Activated naive CD8-positive, alpha-beta T cell treated with anti-CD3 and anti-CD28 coated beads for 36 hours (primary cell): ENCODE measurements around the gene ARHGAP6. TPM values are rescaled to one million over a fixed set of nuclear protein-coding genes. Genes with fewer than 3 reads are reported as not detected.

ENCODE experiments used
- DNase-seq: peaks from one replicate; pipeline ENCODE4 v3.0.0; 2021
- H3K27ac Mint-ChIP-seq: one replicate; pipeline ENCODE4 v1.8.0; 2022; ENCODE audit warnings: mild to moderate bottlenecking, moderate library complexity, mixed read lengths
- H3K27me3 Mint-ChIP-seq: one replicate; pipeline ENCODE4 v1.8.0; 2022; ENCODE audit warnings: mild to moderate bottlenecking, mixed read lengths
- H3K36me3 Mint-ChIP-seq: one replicate; pipeline ENCODE4 v1.8.0; 2021; ENCODE audit warnings: mild to moderate bottlenecking, mixed read lengths
- H3K4me1 Mint-ChIP-seq: one replicate; pipeline ENCODE4 v1.8.0; 2021; ENCODE audit warnings: mixed read lengths
- H3K4me3 Mint-ChIP-seq: one replicate; pipeline ENCODE4 v1.8.0; 2022; ENCODE audit warnings: mild to moderate bottlenecking, moderate library complexity, mixed read lengths
- H3K9me3 Mint-ChIP-seq: one replicate; pipeline ENCODE4 v1.8.0; 2022; ENCODE audit warnings: mixed read lengths
- total RNA-seq, 2 experiments: library from RNA; stranded (reverse); gene quantifications; one replicate each; pipeline ENCODE4 v1.2.3, GENCODE V29; 2021

Gene ARHGAP6
- total RNA-seq, 2 experiments from 2014 or later = not detected

DNA sequence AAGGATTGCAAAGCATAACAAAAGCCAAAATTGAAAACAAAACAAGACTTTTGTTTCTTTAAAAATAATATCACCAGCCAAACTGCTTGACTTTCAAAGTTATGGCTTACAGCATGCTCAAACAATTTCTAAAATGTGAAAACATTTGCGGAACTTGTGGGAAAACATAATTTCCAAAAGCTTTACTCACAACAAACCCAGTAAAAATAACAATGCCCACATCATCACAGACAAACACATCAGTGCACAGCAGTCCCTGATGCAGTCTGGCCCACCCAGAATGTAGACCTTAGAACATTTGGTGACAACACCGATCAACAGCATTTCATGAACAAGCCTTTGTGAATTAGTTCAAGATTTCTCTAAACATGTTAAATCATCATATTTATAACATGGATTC is 98.9 kb downstream of the ARHGAP6 start:
- no peaks in the 10 kb centered on the region for H3K9me3 Mint-ChIP-seq
- H3K4me1 Mint-ChIP-seq = no peaks in the 10 kb centered on the region
- H3K36me3 Mint-ChIP-seq = no peaks in the 10 kb centered on the region

DNA sequence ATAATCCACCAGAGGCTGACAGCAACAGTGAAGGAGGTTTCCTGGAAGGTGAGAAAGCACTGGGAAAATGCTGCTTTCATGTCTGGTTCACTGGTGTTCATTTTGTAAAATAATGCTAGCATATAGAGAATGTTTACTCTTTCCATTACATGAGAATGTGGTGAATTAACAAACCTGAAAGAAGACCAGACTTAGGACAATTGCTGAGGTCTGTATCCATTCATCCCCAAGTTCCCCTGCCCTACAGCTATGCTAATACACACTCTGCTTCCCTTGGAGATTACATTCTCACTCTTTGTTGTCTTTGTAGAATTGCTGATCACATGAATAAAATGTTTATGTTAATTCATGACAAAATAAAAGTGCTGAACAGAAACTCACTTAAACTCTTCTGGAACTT is 99.5 kb downstream of the ARHGAP6 start:
- no peak for DNase-seq
- H3K4me1 Mint-ChIP-seq = no peaks in the 10 kb centered on the region
- H3K4me3 Mint-ChIP-seq = no peak overlapping the region
- no peak overlapping the region for H3K27ac Mint-ChIP-seq
- H3K27me3 Mint-ChIP-seq = peaks cover 6% of the 10 kb centered on the region
- H3K36me3 Mint-ChIP-seq = no peaks in the 10 kb centered on the region
- H3K9me3 Mint-ChIP-seq = no peaks in the 10 kb centered on the region

More for the DNA sequence above, 98.9 kb downstream of the ARHGAP6 start:
- peaks cover 6% of the 10 kb centered on the region for H3K27me3 Mint-ChIP-seq
- DNase-seq = no peak
- H3K27ac Mint-ChIP-seq = no peak overlapping the region
- no peak overlapping the region for H3K4me3 Mint-ChIP-seq

DNA sequence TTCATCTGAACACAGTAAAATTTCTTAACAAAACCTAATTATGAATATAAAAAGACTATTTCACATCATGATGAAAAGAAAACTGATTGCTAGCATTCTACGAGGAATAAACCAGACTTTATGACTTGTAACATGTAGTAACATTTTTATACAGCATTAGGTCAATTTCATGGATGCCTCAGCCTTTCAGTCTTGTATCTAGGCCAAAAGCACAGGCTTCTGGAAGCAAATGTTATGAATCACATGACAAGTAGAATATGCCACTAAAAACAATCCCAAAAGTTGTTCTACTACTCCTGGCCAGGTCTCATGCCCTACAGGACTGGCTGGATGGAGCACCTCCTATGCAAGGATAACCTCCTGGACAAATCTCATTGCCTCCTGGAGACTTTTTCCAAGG is 101.2 kb downstream of the ARHGAP6 start:
- no peaks in the 10 kb centered on the region for H3K36me3 Mint-ChIP-seq
- no peak overlapping the region for H3K4me3 Mint-ChIP-seq
- DNase-seq = no peak
- H3K27ac Mint-ChIP-seq = no peak overlapping the region
- no peaks in the 10 kb centered on the region for H3K9me3 Mint-ChIP-seq
- H3K27me3 Mint-ChIP-seq = peaks cover 6% of the 10 kb centered on the region
- H3K4me1 Mint-ChIP-seq = no peaks in the 10 kb centered on the region

DNA sequence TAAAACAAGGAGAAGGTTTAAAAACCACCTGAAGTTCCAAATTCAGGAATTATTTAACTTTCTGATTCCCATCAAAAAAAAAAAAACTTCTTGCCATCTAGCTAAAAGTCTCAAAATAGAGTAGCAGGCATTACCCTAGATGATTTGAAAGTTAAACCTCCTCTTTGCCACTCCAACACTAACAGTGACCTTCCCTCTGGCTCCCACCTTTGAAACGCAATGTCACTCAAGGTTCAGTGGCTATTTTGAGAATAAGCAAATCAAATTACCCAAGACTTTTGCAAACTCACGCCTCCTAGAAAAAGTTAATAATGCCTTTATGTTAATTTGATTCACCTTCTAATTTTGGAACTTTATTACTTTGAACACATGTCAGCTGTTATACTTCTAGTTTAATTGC is 103.2 kb downstream of the ARHGAP6 start:
- Mint-ChIP-seq H3K4me1 (no peaks in the 10 kb centered on the region), H3K4me3 (no peak overlapping the region), H3K27ac (no peak overlapping the region), H3K36me3 (no peaks in the 10 kb centered on the region), H3K9me3 (no peaks in the 10 kb centered on the region), H3K27me3 (peaks cover 3% of the 10 kb centered on the region)
- no peak for DNase-seq

DNA sequence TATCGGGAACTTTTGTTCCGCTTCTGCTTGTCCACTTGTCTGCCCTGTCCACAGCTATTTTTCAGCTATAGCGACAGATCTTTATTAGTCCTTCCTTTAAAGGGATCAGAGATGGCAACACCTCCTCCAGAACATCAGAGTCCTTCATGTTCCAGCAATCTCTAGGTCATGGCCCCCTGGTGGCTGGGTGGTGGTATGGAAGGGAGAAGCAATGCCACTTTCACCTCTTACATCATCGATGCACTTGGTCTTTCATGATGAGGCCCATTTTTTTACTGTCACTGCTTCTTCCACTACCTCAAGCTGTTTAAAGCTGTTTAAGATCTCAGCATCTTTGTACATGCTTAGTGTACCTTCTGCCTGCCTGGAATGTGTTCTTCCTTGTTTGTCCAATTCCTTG is 106.7 kb downstream of the ARHGAP6 start:
- no peak overlapping the region for H3K27ac Mint-ChIP-seq
- DNase-seq = peak; percentile 42
- no peaks in the 10 kb centered on the region for H3K36me3 Mint-ChIP-seq
- no peaks in the 10 kb centered on the region for H3K4me1 Mint-ChIP-seq
- no peaks in the 10 kb centered on the region for H3K9me3 Mint-ChIP-seq
- no peaks in the 10 kb centered on the region for H3K27me3 Mint-ChIP-seq
- H3K4me3 Mint-ChIP-seq = no peak overlapping the region

DNA sequence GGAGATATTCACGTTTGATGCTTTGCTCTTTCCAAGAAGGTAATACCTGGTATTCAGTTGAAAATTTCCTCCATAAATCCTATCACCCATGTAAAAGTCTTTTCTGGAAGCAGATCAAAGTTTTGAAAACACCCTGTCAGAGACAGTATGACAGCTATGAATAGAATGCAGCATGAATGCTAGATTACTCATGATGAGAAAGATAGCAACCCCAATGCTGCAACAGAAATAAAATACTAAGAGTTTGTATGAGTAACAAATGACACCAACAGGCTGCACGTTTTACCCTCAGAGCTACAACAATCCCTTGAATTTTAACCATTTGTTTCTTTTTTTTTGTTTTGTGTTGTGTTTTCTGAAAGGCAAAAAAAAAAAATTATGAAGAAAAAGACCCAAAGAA is 108.6 kb downstream of the ARHGAP6 start:
- no peak for DNase-seq
- no peak overlapping the region for H3K4me3 Mint-ChIP-seq
- H3K9me3 Mint-ChIP-seq = no peaks in the 10 kb centered on the region
- H3K4me1 Mint-ChIP-seq = no peaks in the 10 kb centered on the region
- H3K27me3 Mint-ChIP-seq = no peaks in the 10 kb centered on the region
- no peak overlapping the region for H3K27ac Mint-ChIP-seq
- H3K36me3 Mint-ChIP-seq = no peaks in the 10 kb centered on the region

DNA sequence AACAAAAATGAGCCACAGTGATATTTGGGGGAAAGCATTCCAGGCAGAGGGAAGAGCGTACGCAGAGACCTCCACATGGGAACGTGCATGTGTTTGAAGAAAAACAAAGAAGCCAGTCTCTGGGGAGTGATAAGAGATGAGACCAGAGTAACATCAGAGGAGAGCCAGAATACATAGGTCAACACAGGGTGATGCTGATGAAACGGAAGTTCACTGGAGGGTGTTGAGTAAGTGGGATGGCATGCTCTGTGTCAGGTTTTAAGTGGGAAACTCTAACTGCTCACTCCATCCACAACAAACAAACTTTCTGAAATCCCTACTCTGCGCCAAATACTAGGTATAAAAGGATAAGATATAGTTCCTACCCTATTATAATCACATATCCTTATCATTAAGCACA is 110.0 kb downstream of the ARHGAP6 start:
- H3K27ac Mint-ChIP-seq = no peak overlapping the region
- no peak for DNase-seq
- H3K9me3 Mint-ChIP-seq = no peaks in the 10 kb centered on the region
- H3K4me1 Mint-ChIP-seq = no peaks in the 10 kb centered on the region
- H3K27me3 Mint-ChIP-seq = no peaks in the 10 kb centered on the region
- no peak overlapping the region for H3K4me3 Mint-ChIP-seq
- H3K36me3 Mint-ChIP-seq = no peaks in the 10 kb centered on the region

DNA sequence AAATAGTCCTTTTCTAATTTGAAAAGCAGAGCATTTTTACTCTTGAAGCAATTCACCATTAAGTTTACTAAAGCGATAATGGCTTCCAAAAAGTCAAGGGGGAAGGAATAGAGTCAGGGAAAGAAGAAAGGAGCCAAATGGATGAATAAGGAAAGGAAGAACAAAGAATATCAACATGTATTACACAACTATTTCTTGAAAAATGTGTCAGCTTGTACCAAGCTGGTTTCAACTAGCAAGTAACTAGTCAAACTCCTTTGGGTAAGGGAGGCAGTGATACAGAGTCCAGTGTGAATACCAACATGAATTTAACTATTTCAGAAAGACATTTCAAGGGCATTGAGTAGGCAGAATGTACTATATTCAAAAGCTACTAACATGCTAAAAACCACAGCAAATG is 112.1 kb downstream of the ARHGAP6 start:
- H3K4me1 Mint-ChIP-seq = no peaks in the 10 kb centered on the region
- H3K27ac Mint-ChIP-seq = no peak overlapping the region
- H3K36me3 Mint-ChIP-seq = no peaks in the 10 kb centered on the region
- no peak overlapping the region for H3K4me3 Mint-ChIP-seq
- DNase-seq = no peak
- H3K9me3 Mint-ChIP-seq = no peaks in the 10 kb centered on the region
- no peaks in the 10 kb centered on the region for H3K27me3 Mint-ChIP-seq

DNA sequence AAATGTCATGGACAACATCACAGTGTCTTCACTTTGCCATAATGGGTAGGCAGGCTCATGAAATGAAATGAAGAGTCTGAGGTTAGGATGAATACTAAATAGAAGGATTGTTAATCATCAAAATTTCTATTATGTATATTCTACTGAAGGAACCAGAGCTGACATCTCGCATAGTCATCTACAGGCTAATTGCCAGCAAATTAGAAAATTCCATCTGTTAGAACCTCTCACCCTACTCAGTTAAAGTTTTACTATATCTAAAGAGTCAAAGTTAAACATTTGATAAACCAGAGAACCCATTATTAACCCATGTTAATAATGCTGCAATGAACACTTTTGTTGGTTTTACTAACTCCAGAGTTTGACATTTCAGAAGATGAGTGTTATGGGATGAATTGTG is 114.6 kb downstream of the ARHGAP6 start:
- no peak for DNase-seq
- no peak overlapping the region for H3K4me3 Mint-ChIP-seq
- no peak overlapping the region for H3K27ac Mint-ChIP-seq
- H3K9me3 Mint-ChIP-seq = no peaks in the 10 kb centered on the region
- H3K27me3 Mint-ChIP-seq = no peaks in the 10 kb centered on the region
- no peaks in the 10 kb centered on the region for H3K36me3 Mint-ChIP-seq
- H3K4me1 Mint-ChIP-seq = no peaks in the 10 kb centered on the region

DNA sequence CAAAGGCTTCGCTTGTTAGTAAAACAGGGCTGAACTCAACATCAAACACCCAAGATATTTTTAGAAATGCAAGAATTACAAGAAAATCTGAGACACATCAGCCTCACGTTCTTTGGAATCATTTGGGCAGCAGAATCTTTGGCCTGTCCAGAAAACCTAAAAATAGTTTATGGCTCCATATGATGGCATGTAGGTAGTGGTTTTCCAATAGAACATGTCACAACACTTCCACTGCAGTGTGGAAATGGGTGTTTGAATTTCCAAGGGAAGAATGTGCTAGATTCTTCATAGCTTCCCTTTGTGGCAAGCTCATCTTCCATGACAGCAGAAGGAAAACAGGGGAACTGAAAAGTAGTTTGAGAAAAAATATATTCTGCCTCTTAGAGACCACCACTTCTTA is 118.8 kb downstream of the ARHGAP6 start:
- Mint-ChIP-seq H3K4me3 (no peak overlapping the region), H3K36me3 (no peaks in the 10 kb centered on the region), H3K9me3 (no peaks in the 10 kb centered on the region), H3K4me1 (no peaks in the 10 kb centered on the region), H3K27me3 (no peaks in the 10 kb centered on the region), H3K27ac (no peak overlapping the region)
- no peak for DNase-seq

DNA sequence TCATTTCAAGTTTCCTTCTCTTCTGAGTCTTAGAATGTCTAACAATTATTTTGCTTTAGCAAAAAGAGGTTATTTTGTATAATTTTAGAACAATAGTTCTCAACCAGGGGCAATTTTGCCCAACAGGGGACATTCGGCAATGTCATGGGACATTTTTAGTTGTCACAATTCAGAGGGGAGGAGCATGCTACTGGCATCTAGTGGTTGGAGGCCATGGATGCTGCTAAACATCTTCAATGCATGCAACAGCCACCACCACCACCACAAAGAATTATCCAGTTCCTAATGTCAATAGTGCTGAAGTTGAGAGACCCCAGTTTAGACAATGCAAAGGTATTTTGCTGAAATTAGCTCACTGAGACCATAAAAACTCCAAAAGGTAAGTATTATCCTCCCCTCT is 122.5 kb downstream of the ARHGAP6 start:
- H3K27ac Mint-ChIP-seq = no peak overlapping the region
- DNase-seq = no peak
- no peaks in the 10 kb centered on the region for H3K9me3 Mint-ChIP-seq

DNA sequence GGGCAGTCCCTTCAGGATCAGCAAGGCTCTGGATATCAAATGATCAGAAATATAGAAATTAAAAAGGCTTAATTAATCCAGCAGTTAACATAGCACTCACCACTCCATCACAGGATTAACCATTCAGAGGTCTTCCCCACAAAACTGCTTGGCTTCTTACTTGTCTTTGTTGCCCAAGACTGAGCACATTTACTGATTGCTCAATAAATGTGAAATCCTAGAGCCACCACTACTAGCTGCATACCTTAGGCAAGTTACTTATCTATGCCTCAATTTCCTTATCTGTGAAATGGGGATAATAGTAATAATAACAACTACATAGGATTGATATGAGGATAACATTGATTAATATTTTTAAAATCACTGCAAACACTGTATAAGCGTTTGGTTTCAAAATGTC is 124.2 kb downstream of the ARHGAP6 start:
- Mint-ChIP-seq H3K9me3 (no peaks in the 10 kb centered on the region), H3K4me1 (no peaks in the 10 kb centered on the region), H3K27ac (no peak overlapping the region), H3K4me3 (no peak overlapping the region), H3K36me3 (no peaks in the 10 kb centered on the region), H3K27me3 (no peaks in the 10 kb centered on the region)
- no peak for DNase-seq

More for the DNA sequence above, 122.5 kb downstream of the ARHGAP6 start:
- H3K4me3 Mint-ChIP-seq = no peak overlapping the region
- no peaks in the 10 kb centered on the region for H3K4me1 Mint-ChIP-seq
- H3K36me3 Mint-ChIP-seq = no peaks in the 10 kb centered on the region
- no peaks in the 10 kb centered on the region for H3K27me3 Mint-ChIP-seq

DNA sequence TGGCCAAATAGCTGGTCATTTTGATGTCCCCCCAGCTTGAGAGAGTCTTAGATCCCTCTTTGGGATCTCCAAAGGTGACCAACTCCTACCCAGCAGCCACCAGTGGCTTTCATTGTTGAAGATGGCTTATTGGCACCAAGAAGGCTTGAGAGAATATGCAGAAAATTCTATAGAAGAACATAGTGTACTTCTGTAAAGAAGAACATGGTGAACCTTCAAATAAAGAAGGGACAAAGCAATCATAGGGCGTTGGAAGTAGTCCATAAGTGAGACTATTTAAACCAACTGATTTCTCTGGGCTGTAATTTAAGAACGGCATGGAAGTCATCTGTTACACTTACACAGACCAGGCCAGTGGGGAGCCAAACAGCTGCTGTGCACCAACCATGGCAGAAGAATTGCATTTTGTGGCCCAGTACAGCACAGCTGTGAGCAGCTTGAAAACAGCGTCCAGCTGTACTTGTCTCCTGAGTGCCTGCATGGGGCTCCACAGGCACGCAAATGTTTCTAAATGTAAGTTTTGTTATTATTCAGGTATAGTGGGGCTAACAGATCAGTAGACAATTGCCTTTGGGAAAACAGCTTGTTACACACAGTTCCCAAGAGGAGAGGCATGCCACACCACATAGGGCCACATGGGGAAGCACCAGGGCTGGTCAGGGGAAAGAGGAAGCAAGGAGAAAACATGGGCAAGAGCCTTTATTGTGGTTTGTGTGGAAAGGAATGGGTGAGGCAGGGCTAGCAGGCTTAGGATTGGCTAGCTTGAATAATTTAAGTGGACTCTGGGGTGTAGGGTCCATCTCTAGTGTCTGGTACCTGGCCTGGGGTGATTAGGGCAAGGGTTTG is 125.0 kb downstream of the ARHGAP6 start:
- H3K27ac Mint-ChIP-seq = no peak overlapping the region
- no peaks in the 10 kb centered on the region for H3K4me1 Mint-ChIP-seq
- no peaks in the 10 kb centered on the region for H3K27me3 Mint-ChIP-seq
- no peak overlapping the region for H3K4me3 Mint-ChIP-seq
- no peaks in the 10 kb centered on the region for H3K9me3 Mint-ChIP-seq
- no peaks in the 10 kb centered on the region for H3K36me3 Mint-ChIP-seq
- DNase-seq = no peak

DNA sequence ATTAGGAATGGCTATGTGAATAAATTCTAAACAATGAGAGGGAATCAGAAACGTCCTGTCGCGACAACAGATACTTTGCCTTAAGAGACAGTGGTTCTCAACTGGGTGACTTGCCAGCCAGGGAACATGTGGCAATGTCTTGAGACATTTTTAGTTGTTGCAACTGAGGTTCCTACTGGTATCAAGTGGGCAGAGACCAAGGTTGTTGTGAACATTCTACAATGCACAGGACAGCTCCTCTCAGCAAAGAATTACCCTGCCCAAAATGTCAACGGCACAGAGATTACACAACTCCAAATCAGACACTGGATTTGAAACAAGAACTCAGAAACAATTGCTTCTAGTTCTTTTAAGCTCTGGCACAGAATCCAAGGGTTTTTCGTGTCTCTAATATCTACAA is 128.6 kb downstream of the ARHGAP6 start:
- no peak for DNase-seq
- no peaks in the 10 kb centered on the region for H3K4me1 Mint-ChIP-seq
- H3K4me3 Mint-ChIP-seq = no peak overlapping the region
- H3K27ac Mint-ChIP-seq = no peak overlapping the region
- no peaks in the 10 kb centered on the region for H3K27me3 Mint-ChIP-seq
- no peaks in the 10 kb centered on the region for H3K9me3 Mint-ChIP-seq
- no peaks in the 10 kb centered on the region for H3K36me3 Mint-ChIP-seq

DNA sequence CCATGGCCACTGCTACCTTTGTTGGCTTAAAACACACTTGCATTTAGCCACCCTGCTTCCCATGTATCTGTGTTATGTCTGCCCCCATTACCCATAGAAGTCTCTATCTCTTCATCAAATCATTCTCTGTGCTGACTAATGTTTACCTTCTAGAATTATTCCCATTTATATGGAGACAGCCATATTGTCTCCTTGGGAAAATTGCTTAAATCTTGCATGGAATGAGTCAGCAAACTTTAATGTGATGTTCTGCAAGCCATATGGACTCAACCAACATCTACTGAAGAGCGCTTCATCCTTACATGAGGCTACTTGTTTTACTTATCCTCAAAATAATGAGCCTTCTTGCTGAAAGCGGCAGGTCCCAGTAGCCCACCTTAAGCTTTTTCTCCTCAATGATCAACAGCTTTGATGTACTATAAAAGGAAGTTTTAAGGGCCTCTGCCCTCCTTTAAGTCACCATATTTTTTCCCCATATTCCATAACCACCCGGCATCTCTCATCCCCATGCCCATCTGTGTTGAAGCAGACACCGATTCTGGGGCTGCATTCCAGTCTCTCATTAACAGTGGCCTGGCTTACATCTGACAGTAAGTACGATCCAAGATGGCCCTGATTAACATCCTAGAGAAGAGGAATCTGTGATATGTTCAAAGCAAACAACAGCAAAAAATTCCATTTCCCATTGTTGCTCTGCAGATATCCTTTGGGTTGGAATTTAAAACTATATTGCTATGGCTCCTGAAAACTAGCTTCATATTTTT is 130.4 kb downstream of the ARHGAP6 start:
- no peak for DNase-seq
- H3K27me3 Mint-ChIP-seq = no peaks in the 10 kb centered on the region
- H3K9me3 Mint-ChIP-seq = no peaks in the 10 kb centered on the region
- no peak overlapping the region for H3K27ac Mint-ChIP-seq
- H3K36me3 Mint-ChIP-seq = no peaks in the 10 kb centered on the region
- no peaks in the 10 kb centered on the region for H3K4me1 Mint-ChIP-seq
- no peak overlapping the region for H3K4me3 Mint-ChIP-seq

DNA sequence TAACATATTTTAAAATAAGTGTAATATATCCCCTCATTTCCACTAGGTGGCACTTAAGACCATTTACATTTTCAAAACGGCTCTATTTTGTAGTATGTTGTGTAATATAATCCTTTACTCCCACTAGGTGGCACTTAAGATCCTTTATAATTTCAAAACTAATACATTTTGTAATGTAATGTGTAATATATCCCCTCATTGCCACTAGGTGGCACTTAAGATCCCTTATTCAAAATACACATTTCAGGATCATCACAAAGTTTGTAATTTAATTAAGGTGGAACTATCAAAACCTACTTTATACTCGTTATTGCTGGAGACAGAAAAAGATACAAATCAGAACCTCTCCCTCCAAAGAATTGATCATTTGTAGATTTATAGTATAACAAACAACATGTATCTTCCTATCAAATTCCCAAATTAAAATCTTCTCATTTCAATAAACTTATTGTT is 132.5 kb downstream of the ARHGAP6 start:
- no peak overlapping the region for H3K4me3 Mint-ChIP-seq
- H3K9me3 Mint-ChIP-seq = no peaks in the 10 kb centered on the region
- no peaks in the 10 kb centered on the region for H3K27me3 Mint-ChIP-seq
- no peak for DNase-seq
- H3K4me1 Mint-ChIP-seq = no peaks in the 10 kb centered on the region
- H3K36me3 Mint-ChIP-seq = no peaks in the 10 kb centered on the region
- H3K27ac Mint-ChIP-seq = no peak overlapping the region
